Trophoblast cell (in vitro differentiated cells and primary cell): Measurements from ENCODE around the gene TMEM39B.
A peak's percentile ranks its signal among the peaks of the same experiment; 100 is the strongest.

ENCODE experiments used
- DNase-seq, 2 donors: peaks; one replicate each; pipeline ENCODE4 v3.0.0-alpha.2; 2016
- H2AFZ ChIP-seq: 2 replicates; pipeline ENCODE4 v1.6.1; 2013; ENCODE audit warnings: low read length, moderate library complexity, mild to moderate bottlenecking; ENCODE audit not compliant: insufficient read depth, poor library complexity
- H2AK5ac ChIP-seq: 2 replicates; pipeline ENCODE4 v1.6.1; 2013; ENCODE audit warnings: mild to moderate bottlenecking, low read length
- H2BK120ac ChIP-seq: 2 replicates; pipeline ENCODE4 v1.6.1; 2013; ENCODE audit warnings: low read length, mild to moderate bottlenecking, moderate library complexity; ENCODE audit not compliant: insufficient read depth, poor library complexity
- H2BK12ac ChIP-seq: 2 replicates; pipeline ENCODE4 v1.6.1; 2013; ENCODE audit warnings: mild to moderate bottlenecking, low read length, moderate library complexity
- H2BK5ac ChIP-seq: 2 replicates; pipeline ENCODE4 v1.6.1; 2013; ENCODE audit warnings: low read length, low read depth, moderate library complexity, mild to moderate bottlenecking; ENCODE audit not compliant: poor library complexity
- H3K14ac ChIP-seq: 2 replicates; pipeline ENCODE4 v1.6.1; 2013; ENCODE audit warnings: mild to moderate bottlenecking, low read length
- H3K18ac ChIP-seq: 2 replicates; pipeline ENCODE4 v1.6.1; 2013; ENCODE audit warnings: mild to moderate bottlenecking, low read length
- H3K23ac ChIP-seq: 2 replicates; pipeline ENCODE4 v1.6.1; 2013; ENCODE audit warnings: low read length
- H3K27ac ChIP-seq: 2 replicates; pipeline ENCODE4 v1.5.1; 2013; ENCODE audit warnings: low read depth, mild to moderate bottlenecking, inconsistent platforms, low read length, moderate library complexity
- H3K27me3 ChIP-seq: 2 replicates; pipeline ENCODE4 v1.6.1; 2013; ENCODE audit warnings: inconsistent platforms, mild to moderate bottlenecking, low read length, moderate library complexity; ENCODE audit not compliant: insufficient read depth
- H3K36me3 ChIP-seq, 2 experiments: 1 replicate in 1 of 2; 2 replicates in 1 of 2; pipeline ENCODE4 v1.6.1; 2013; ENCODE audit warnings: low read length in 2 of 2, mild to moderate bottlenecking in 2 of 2, moderate library complexity in 1 of 2; ENCODE audit not compliant: insufficient read depth in 2 of 2, control insufficient read depth in 1 of 2
- H3K4ac ChIP-seq: 2 replicates; pipeline ENCODE4 v1.6.1; 2013; ENCODE audit warnings: low read depth, mild to moderate bottlenecking, low read length, moderate library complexity
- H3K4me1 ChIP-seq, 2 experiments: 1 replicate in 1 of 2; 2 replicates in 1 of 2; pipeline ENCODE4 v1.6.1; 2013; ENCODE audit warnings: low read length in 2 of 2, mild to moderate bottlenecking in 2 of 2, moderate library complexity in 1 of 2; ENCODE audit not compliant: insufficient read depth in 2 of 2, control insufficient read depth in 1 of 2
- H3K4me2 ChIP-seq: 2 replicates; pipeline ENCODE4 v1.6.1; 2013; ENCODE audit warnings: inconsistent platforms, mild to moderate bottlenecking, low read length, moderate library complexity
- H3K4me3 ChIP-seq: 2 replicates; pipeline ENCODE4 v1.5.1; 2013; ENCODE audit warnings: mild to moderate bottlenecking, low read depth, low read length, inconsistent platforms
- H3K79me1 ChIP-seq: one replicate; pipeline ENCODE4 v1.6.1; 2013; ENCODE audit warnings: low read length
- H3K79me2 ChIP-seq: 2 replicates; pipeline ENCODE4 v1.6.1; 2013; ENCODE audit warnings: low read length, mild to moderate bottlenecking; ENCODE audit not compliant: control insufficient read depth, insufficient read depth, poor library complexity
- H3K9ac ChIP-seq: 2 replicates; pipeline ENCODE4 v1.6.1; 2013; ENCODE audit warnings: mild to moderate bottlenecking, low read length
- H3K9me3 ChIP-seq: 2 replicates; pipeline ENCODE4 v1.6.1; 2013; ENCODE audit warnings: low read depth, mild to moderate bottlenecking, control low read depth, inconsistent platforms, low read length; ENCODE audit not compliant: insufficient read depth
- H4K12ac ChIP-seq: 2 replicates; pipeline ENCODE4 v1.6.1; 2013; ENCODE audit warnings: low read depth, mild to moderate bottlenecking, low read length, moderate library complexity
- H4K8ac ChIP-seq: 2 replicates; pipeline ENCODE4 v1.6.1; 2013; ENCODE audit warnings: low read depth, mild to moderate bottlenecking, low read length, moderate library complexity
- H4K91ac ChIP-seq: one replicate; pipeline ENCODE4 v1.6.1; 2013; ENCODE audit warnings: low read depth, mild to moderate bottlenecking, low read length, moderate library complexity
- WGBS: extraction: QIAGEN DNeasy Blood & Tissue Kit; methylation state at CpG from one replicate; pipeline ENCODE4 v1.1.7; 2013; ENCODE audit warnings: missing lambda C conversion rate; ENCODE audit not compliant: insufficient read length, insufficient coverage; ENCODE audit errors: extremely low coverage; 5-methylcytosine and 5-hydroxymethylcytosine counted together

TMEM39B gene

GRCh38 chr1:32056598-32056997 is 16.1 kb upstream of the TMEM39B start:
- H3K79me2 ChIP-seq: no peaks in the 10 kb centered on the region
- no peak overlapping the region for H3K4me3 ChIP-seq
- H3K18ac ChIP-seq: no peak overlapping the region
- H3K79me1 ChIP-seq: no peaks in the 10 kb centered on the region
- no peak overlapping the region for H2AFZ ChIP-seq
- H3K14ac ChIP-seq: no peak overlapping the region
- peaks cover 35 to 78% of the 10 kb centered on the region in 2 experiments for H3K36me3 ChIP-seq
- no peak overlapping the region for H3K4ac ChIP-seq
- WGBS: no CpG with 5 or more reads among the region's 1 CpG
- H3K23ac ChIP-seq: no peak overlapping the region
- H4K8ac ChIP-seq: no peak overlapping the region
- H2BK12ac ChIP-seq: no peak overlapping the region
- no peak overlapping the region for H2BK5ac ChIP-seq
- no peak overlapping the region for H4K12ac ChIP-seq
- H3K27ac ChIP-seq: no peak overlapping the region
- no peak overlapping the region for H2BK120ac ChIP-seq
- no peak overlapping the region for H3K9ac ChIP-seq
- H3K9me3 ChIP-seq: no peaks in the 10 kb centered on the region
- no peak overlapping the region for H4K91ac ChIP-seq
- H2AK5ac ChIP-seq: no peak overlapping the region
- no peak overlapping the region for H3K4me2 ChIP-seq
- no peaks in the 10 kb centered on the region for H3K27me3 ChIP-seq
- DNase-seq: no peak
- no peaks in the 10 kb centered on the region for H3K4me1 ChIP-seq

GRCh38 chr1:32060914-32061313 is 11.8 kb upstream of the TMEM39B start:
- Histone ChIP-seq H3K14ac (no peak overlapping the region), H3K23ac (no peak overlapping the region), H3K9me3 (no peaks in the 10 kb centered on the region), H3K4ac (no peak overlapping the region), H3K79me2 (no peaks in the 10 kb centered on the region), H4K8ac (no peak overlapping the region), H3K9ac (no peak overlapping the region), H3K36me3 (peaks cover 18 to 53% of the 10 kb centered on the region in 2 experiments), H3K27me3 (no peaks in the 10 kb centered on the region), H3K18ac (no peak overlapping the region), H4K91ac (no peak overlapping the region), H3K27ac (no peak overlapping the region), H2BK12ac (no peak overlapping the region), H2AFZ (no peak overlapping the region), H3K4me1 (peaks cover 8 to 10% of the 10 kb centered on the region in 2 experiments), H3K4me3 (no peak overlapping the region), H3K79me1 (peaks cover 8% of the 10 kb centered on the region), H2AK5ac (no peak overlapping the region), H3K4me2 (no peak overlapping the region), H2BK120ac (no peak overlapping the region), H4K12ac (no peak overlapping the region), H2BK5ac (no peak overlapping the region)
- no peak for DNase-seq

- H3K23ac ChIP-seq: no peak overlapping the region
- H3K9ac ChIP-seq: no peak overlapping the region
- no peak overlapping the region for H3K4me3 ChIP-seq
- H2BK5ac ChIP-seq: peak overlapping the region; percentile 32
- WGBS: no CpG with 5 or more reads among the region's 4 CpGs
- peak overlapping the region; percentile 30 for H3K14ac ChIP-seq
- H3K27ac ChIP-seq: peak overlapping the region; percentile 72
- H2BK12ac ChIP-seq: no peak overlapping the region
- no peak overlapping the region for H2BK120ac ChIP-seq
- DNase-seq: peak in 1 of 2 donors; percentile 13
- peak overlapping the region; percentile 67 for H3K18ac ChIP-seq
- peaks cover 15 to 40% of the 10 kb centered on the region in 2 experiments for H3K36me3 ChIP-seq
- H4K12ac ChIP-seq: no peak overlapping the region
- peaks cover 8% of the 10 kb centered on the region for H3K79me1 ChIP-seq
- no peaks in the 10 kb centered on the region for H3K79me2 ChIP-seq
- no peaks in the 10 kb centered on the region for H3K9me3 ChIP-seq
- peak overlapping the region; percentile 63 for H2AK5ac ChIP-seq
- H3K4me1 ChIP-seq: peaks cover 8 to 10% of the 10 kb centered on the region in 2 experiments
- no peak overlapping the region for H2AFZ ChIP-seq
- peak overlapping the region; percentile 12 for H3K4me2 ChIP-seq
- peak overlapping the region; percentile 30 for H4K91ac ChIP-seq
- H3K27me3 ChIP-seq: no peaks in the 10 kb centered on the region
- no peak overlapping the region for H3K4ac ChIP-seq
- peak overlapping the region; percentile 37 for H4K8ac ChIP-seq
Measured at GRCh38 chr1:32062867-32063230, 9.9 kb upstream of the TMEM39B start.

DNA sequence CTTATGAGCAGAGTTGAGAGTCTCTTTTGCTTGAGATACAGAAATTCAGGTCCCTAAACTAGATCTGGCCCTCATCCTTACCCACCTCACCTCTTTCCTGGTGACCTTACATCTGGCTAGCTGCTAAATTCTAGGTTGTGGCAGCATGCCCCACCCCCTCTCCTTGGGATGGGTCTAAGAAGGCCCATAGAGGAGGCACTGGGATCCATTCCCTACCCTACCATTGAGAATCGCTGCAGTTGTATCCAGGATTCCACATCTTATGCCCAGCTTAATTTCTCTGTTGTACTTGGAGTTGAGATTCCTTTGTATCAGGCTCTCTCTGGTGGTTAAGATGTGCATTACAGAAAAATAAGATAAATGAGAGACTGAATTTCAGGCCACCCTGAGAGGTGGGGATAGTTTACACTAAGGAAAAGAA is 9.5 kb upstream of the TMEM39B start:
- no peak overlapping the region for H3K4ac ChIP-seq
- H3K14ac ChIP-seq: peak overlapping the region; percentile 21
- H3K9me3 ChIP-seq: no peaks in the 10 kb centered on the region
- H3K79me1 ChIP-seq: peaks cover 8% of the 10 kb centered on the region
- peak overlapping the region; percentile 21 for H4K91ac ChIP-seq
- WGBS: no CpG with 5 or more reads among the region's 1 CpG
- H2AK5ac ChIP-seq: peak overlapping the region; percentile 7
- H4K12ac ChIP-seq: no peak overlapping the region
- H2AFZ ChIP-seq: no peak overlapping the region
- H3K4me2 ChIP-seq: no peak overlapping the region
- H3K27ac ChIP-seq: peak overlapping the region; percentile 72
- no peak overlapping the region for H2BK12ac ChIP-seq
- no peak overlapping the region for H2BK120ac ChIP-seq
- no peaks in the 10 kb centered on the region for H3K79me2 ChIP-seq
- H3K4me1 ChIP-seq: peaks cover 8 to 10% of the 10 kb centered on the region in 2 experiments
- no peak overlapping the region for H3K18ac ChIP-seq
- no peak overlapping the region for H4K8ac ChIP-seq
- H2BK5ac ChIP-seq: no peak overlapping the region
- no peak overlapping the region for H3K23ac ChIP-seq
- peak in 1 of 2 donors; percentile 65 for DNase-seq
- no peak overlapping the region for H3K9ac ChIP-seq
- H3K27me3 ChIP-seq: no peaks in the 10 kb centered on the region
- H3K36me3 ChIP-seq: peaks cover 11 to 36% of the 10 kb centered on the region in 2 experiments
- no peak overlapping the region for H3K4me3 ChIP-seq
